ENCODE measurements around the gene TXLNB. TPM values are rescaled to one million over a fixed set of nuclear protein-coding genes. Genes with fewer than 3 reads are reported as not detected.

TXLNB gene
- total RNA-seq, 1 experiment from 2014 or later, result 0.22 TPM

- no peak for TF ChIP-seq CTCF (conservative IDR thresholded peaks at IDR 0.05; ENCODE audit: low read depth, low read length)
- no peak for TF ChIP-seq EZH2 (IDR thresholded peaks at IDR 0.05; ENCODE audit: low read length, unreplicated experiment)
- no peak for TF ChIP-seq EZH2phosphoT487 (IDR thresholded peaks at IDR 0.05; ENCODE audit: borderline replicate concordance, low read length)
- POLR2A ChIA-PET (ENCODE audit: unreplicated experiment), result no interaction called here
- Histone ChIP-seq H3K9ac (ENCODE audit: low read length) (no peak overlapping the region), H3K79me2 (ENCODE audit: low read length) (no peaks in the 10 kb centered on the region), H3K27ac (ENCODE audit: low read length) (no peak overlapping the region), H3K4me1 (ENCODE audit: insufficient read depth, low read length) (no peaks in the 10 kb centered on the region), H3K36me3 (ENCODE audit: low read depth, low read length) (no peaks in the 10 kb centered on the region), H3K9me3 (ENCODE audit: low read length) (no peaks in the 10 kb centered on the region), H3K9me2 (replicated peaks; ENCODE audit: low read length) (no peaks in the 10 kb centered on the region), H4K20me1 (ENCODE audit: low read length) (no peaks in the 10 kb centered on the region), H2AFZ (ENCODE audit: low read length) (no peak overlapping the region), H3F3A (ENCODE audit: low read length, unreplicated experiment) (no peaks in the 10 kb centered on the region), H3K4me3 (ENCODE audit: low read length) (no peak overlapping the region), H3K27me3 (ENCODE audit: low read length) (no peaks in the 10 kb centered on the region), H3K4me2 (ENCODE audit: low read length) (no peak overlapping the region)
- intact Hi-C loops (cut with micrococcal nuclease), result no loop called here
- no TSS peak for BruUV-seq (replicated peaks)
- CTCF ChIA-PET, result no interaction called here
- ATAC-seq, result no peak
- DNase-seq, result no peak
These were observed 44.2 kb downstream of the TXLNB start for GRCh38 chr6:139247618-139248017.

GRCh38 chr6:139243536-139243935, 48.3 kb downstream of the TXLNB start:
- ChIA-PET POLR2A (ENCODE audit: unreplicated experiment) (no interaction called here), CTCF (no interaction called here)
- Histone ChIP-seq H4K20me1 (ENCODE audit: low read length) (no peaks in the 10 kb centered on the region), H3K9me3 (ENCODE audit: low read length) (no peaks in the 10 kb centered on the region), H2AFZ (ENCODE audit: low read length) (no peak overlapping the region), H3K9ac (ENCODE audit: low read length) (no peak overlapping the region), H3K36me3 (ENCODE audit: low read depth, low read length) (no peaks in the 10 kb centered on the region), H3K27me3 (ENCODE audit: low read length) (no peaks in the 10 kb centered on the region), H3K4me1 (ENCODE audit: insufficient read depth, low read length) (no peaks in the 10 kb centered on the region), H3F3A (ENCODE audit: low read length, unreplicated experiment) (no peaks in the 10 kb centered on the region), H3K4me2 (ENCODE audit: low read length) (no peak overlapping the region), H3K27ac (ENCODE audit: low read length) (no peak overlapping the region), H3K79me2 (ENCODE audit: low read length) (no peaks in the 10 kb centered on the region), H3K4me3 (ENCODE audit: low read length) (no peak overlapping the region), H3K9me2 (replicated peaks; ENCODE audit: low read length) (no peaks in the 10 kb centered on the region)
- DNase-seq (no peak), ATAC-seq (no peak)
- intact Hi-C loops (cut with micrococcal nuclease), result no loop called here
- BruUV-seq (replicated peaks), result no TSS peak
- TF ChIP-seq EZH2 (IDR thresholded peaks at IDR 0.05; ENCODE audit: low read length, unreplicated experiment) (no peak), CTCF (conservative IDR thresholded peaks at IDR 0.05; ENCODE audit: low read depth, low read length) (no peak), EZH2phosphoT487 (IDR thresholded peaks at IDR 0.05; ENCODE audit: borderline replicate concordance, low read length) (no peak)

- no TSS peak for BruUV-seq (replicated peaks)
- TF ChIP-seq EZH2phosphoT487 (IDR thresholded peaks at IDR 0.05; ENCODE audit: borderline replicate concordance, low read length) (no peak), CTCF (conservative IDR thresholded peaks at IDR 0.05; ENCODE audit: low read depth, low read length) (no peak), EZH2 (IDR thresholded peaks at IDR 0.05; ENCODE audit: low read length, unreplicated experiment) (no peak)
- H3K79me2 ChIP-seq (ENCODE audit: low read length), result no peaks in the 10 kb centered on the region
- no peaks in the 10 kb centered on the region for H3K9me2 ChIP-seq (replicated peaks; ENCODE audit: low read length)
- H3K27me3 ChIP-seq (ENCODE audit: low read length), result no peaks in the 10 kb centered on the region
- POLR2A ChIA-PET (ENCODE audit: unreplicated experiment), result no interaction called here
- H3K36me3 ChIP-seq (ENCODE audit: low read depth, low read length), result no peaks in the 10 kb centered on the region
- no peak overlapping the region for H3K4me3 ChIP-seq (ENCODE audit: low read length)
- no peaks in the 10 kb centered on the region for H3K4me1 ChIP-seq (ENCODE audit: insufficient read depth, low read length)
- H3K9me3 ChIP-seq (ENCODE audit: low read length), result no peaks in the 10 kb centered on the region
- ATAC-seq (no peak), DNase-seq (no peak)
- intact Hi-C loops (cut with micrococcal nuclease), result no loop called here
- no peaks in the 10 kb centered on the region for H3F3A ChIP-seq (ENCODE audit: low read length, unreplicated experiment)
- no peak overlapping the region for H3K27ac ChIP-seq (ENCODE audit: low read length)
- no peak overlapping the region for H3K9ac ChIP-seq (ENCODE audit: low read length)
- H2AFZ ChIP-seq (ENCODE audit: low read length), result no peak overlapping the region
- H4K20me1 ChIP-seq (ENCODE audit: low read length), result no peaks in the 10 kb centered on the region
- H3K4me2 ChIP-seq (ENCODE audit: low read length), result no peak overlapping the region
- CTCF ChIA-PET, result no interaction called here
These were observed 49.1 kb downstream of the TXLNB start for GRCh38 chr6:139242457-139243240.

Measured in PC-3 (cell line).